ENCODE measurements around the gene HDAC10.

HDAC10 gene

GRCh38 chr22:50269970-50270665, 19.1 kb upstream of the HDAC10 start, which contains the start of gene MAPK11:
TSS of gene MAPK11 (minus strand) at chr22:50270380. CDS start at chr22:50270292, 88 bp downstream.
- DNase-seq (ENCODE audit: low read depth): peak; percentile 59

GRCh38 chr22:50269573-50269969, 18.5 kb upstream of the HDAC10 start:
- no peak for DNase-seq (ENCODE audit: low read depth)

- DNase-seq (ENCODE audit: low read depth): no peak
These were observed 17.6 kb upstream of the HDAC10 start for GRCh38 chr22:50268655-50269113.

- DNase-seq (ENCODE audit: low read depth): peak; percentile 21
These were observed 16.7 kb upstream of the HDAC10 start for GRCh38 chr22:50267591-50268390.

- no peak for DNase-seq (ENCODE audit: low read depth)
These were observed 15.9 kb upstream of the HDAC10 start for GRCh38 chr22:50266994-50267393.

GRCh38 chr22:50264946-50265669, 14.0 kb upstream of the HDAC10 start:
- no peak for DNase-seq (ENCODE audit: low read depth)

- DNase-seq (ENCODE audit: low read depth): no peak
These were observed 13.2 kb upstream of the HDAC10 start for GRCh38 chr22:50264104-50264745.

GRCh38 chr22:50262973-50263617, 12.0 kb upstream of the HDAC10 start:
- DNase-seq (ENCODE audit: low read depth): no peak

- no peak for DNase-seq (ENCODE audit: low read depth)
These were observed 11.4 kb upstream of the HDAC10 start for GRCh38 chr22:50262460-50262911.

- no peak for DNase-seq (ENCODE audit: low read depth)
These were observed 10.8 kb upstream of the HDAC10 start, which contains the start of gene MAPK12 for GRCh38 chr22:50261615-50262459. TSS of gene MAPK12 (minus strand) at chr22:50261683. CDS start at chr22:50261509, 174 bp downstream.

- DNase-seq (ENCODE audit: low read depth): no peak
These were observed 9.9 kb upstream of the HDAC10 start for GRCh38 chr22:50260801-50261614.

- no peak for DNase-seq (ENCODE audit: low read depth)
These were observed 9.4 kb upstream of the HDAC10 start for GRCh38 chr22:50260434-50260800.

- no peak for DNase-seq (ENCODE audit: low read depth)
These were observed 8.2 kb upstream of the HDAC10 start for GRCh38 chr22:50259302-50259701.

GRCh38 chr22:50258361-50259292, 7.6 kb upstream of the HDAC10 start:
- no peak for DNase-seq (ENCODE audit: low read depth)

GRCh38 chr22:50257451-50258360, 6.6 kb upstream of the HDAC10 start:
- no peak for DNase-seq (ENCODE audit: low read depth)

GRCh38 chr22:50257041-50257440, 6.0 kb upstream of the HDAC10 start:
- DNase-seq (ENCODE audit: low read depth): no peak

- DNase-seq (ENCODE audit: low read depth): no peak
These were observed 5.3 kb upstream of the HDAC10 start for GRCh38 chr22:50256258-50256862.
